PC-3 (cell line): Measurements from ENCODE around the gene HOXD11. TPM values are rescaled to one million over a fixed set of nuclear protein-coding genes. Genes with fewer than 3 reads are reported as not detected.

Experiments
- ATAC-seq: fragments of 200-7000 bp; cut with Tn5 transposase; 2 replicates; pipeline ENCODE4 v1.9.1; 2020; ENCODE audit warnings: mild to moderate bottlenecking, moderate library complexity
- BruUV-seq: library from RNA; stranded (reverse); fragments of 400-500 nt; replicated peaks from 2 replicates; lab custom pipeline; 2021; lab: Mats Ljungman, UMichigan
- CTCF ChIA-PET: fragments of 300-600 bp; sonication (Branson Sonifier 250); formaldehyde crosslinking; loops from one replicate; lab custom pipeline; 2022; ENCODE audit warnings: antibody characterized with exemption; lab: Charles Lee
- POLR2A ChIA-PET: fragments of 300-600 bp; sonication (Branson Sonifier 250); formaldehyde crosslinking; loops from one replicate; lab custom pipeline; 2022; ENCODE audit warnings: antibody characterized with exemption; ENCODE audit not compliant: unreplicated experiment; lab: Charles Lee
- DNase-seq: peaks from one replicate; pipeline ENCODE4 v3.0.0-alpha.2; 2015
- H2AFZ ChIP-seq: fragments of 300-600 bp; sonication (generic); 2 replicates; pipeline ENCODE4 v1.6.0; 2016; ENCODE audit warnings: antibody characterized with exemption, low read length
- H3F3A ChIP-seq: fragments of 300-600 bp; sonication (generic); one replicate; pipeline ENCODE4 v1.6.0; 2017; ENCODE audit warnings: antibody characterized with exemption, low read length, control low read depth, mild to moderate bottlenecking; ENCODE audit not compliant: unreplicated experiment
- H3K27ac ChIP-seq: fragments of 300-600 bp; sonication (generic); 2 replicates; pipeline ENCODE4 v1.5.1; 2016; ENCODE audit warnings: mild to moderate bottlenecking, low read length
- H3K27me3 ChIP-seq: fragments of 300-600 bp; sonication (generic); 2 replicates; pipeline ENCODE4 v1.6.1; 2016; ENCODE audit warnings: low read length, mixed read lengths
- H3K36me3 ChIP-seq: fragments of 300-600 bp; sonication (generic); 2 replicates; pipeline ENCODE4 v1.6.1; 2016; ENCODE audit warnings: low read depth, mixed run types, low read length, mixed read lengths
- H3K4me1 ChIP-seq: fragments of 300-600 bp; sonication (generic); 2 replicates; pipeline ENCODE4 v1.5.1; 2016; ENCODE audit warnings: low read length; ENCODE audit not compliant: insufficient read depth
- H3K4me2 ChIP-seq: fragments of 300-600 bp; sonication (generic); 2 replicates; pipeline ENCODE4 v1.6.0; 2016; ENCODE audit warnings: low read length
- H3K4me3 ChIP-seq: fragments of 300-600 bp; sonication (generic); 2 replicates; pipeline ENCODE4 v1.5.1; 2016; ENCODE audit warnings: mild to moderate bottlenecking, low read length, mixed read lengths
- H3K79me2 ChIP-seq: fragments of 300-600 bp; sonication (generic); 2 replicates; pipeline ENCODE4 v1.6.1; 2017; ENCODE audit warnings: low read length, mixed read lengths
- H3K9ac ChIP-seq: fragments of 300-600 bp; sonication (generic); 2 replicates; pipeline ENCODE4 v1.6.0; 2016; ENCODE audit warnings: mild to moderate bottlenecking, low read length
- H3K9me2 ChIP-seq: fragments of 300-600 bp; sonication (generic); replicated peaks from 2 replicates; pipeline ENCODE4 v1.6.1; 2016; ENCODE audit warnings: mixed run types, low read length, mixed read lengths
- H3K9me3 ChIP-seq: fragments of 300-600 bp; sonication (generic); 2 replicates; pipeline ENCODE4 v1.6.1; 2016; ENCODE audit warnings: low read length, mixed read lengths
- H4K20me1 ChIP-seq: fragments of 300-600 bp; sonication (generic); 2 replicates; pipeline ENCODE4 v1.6.1; 2016; ENCODE audit warnings: low read length, mixed read lengths
- EZH2 ChIP-seq: fragments of 300-600 bp; sonication (generic); IDR thresholded peaks from one replicate; pipeline ENCODE4 v1.6.1; 2017; ENCODE audit warnings: antibody characterized with exemption, mild to moderate bottlenecking, low read length; ENCODE audit not compliant: unreplicated experiment
- EZH2phosphoT487 ChIP-seq: fragments of 300-600 bp; sonication (generic); IDR thresholded peaks from 2 replicates; pipeline ENCODE4 v1.6.1; 2018; ENCODE audit warnings: mild to moderate bottlenecking, antibody characterized with exemption, low read length, borderline replicate concordance
- intact Hi-C: fragments of 100-400 bp; cut with micrococcal nuclease; formaldehyde crosslinking; loops from 2 replicates; pipeline ENCODE4 v1.9.0; 2023
- total RNA-seq: library from RNA; depleted of rRNA; stranded (reverse); fragments of >200 nt; gene quantifications from 2 replicates; pipeline ENCODE4 v1.2.3, GENCODE V29; 2014
- TF ChIP-seq, protein P1 (sequence below): fragments of 300-600 bp; sonication (generic); conservative IDR thresholded peaks from 2 replicates; pipeline ENCODE4 v1.5.1; 2017; ENCODE audit warnings: antibody characterized with exemption, low read depth, mild to moderate bottlenecking, low read length

HOXD11 gene
- total RNA-seq, 1 experiment from 2014 or later, result not detected

DNA sequence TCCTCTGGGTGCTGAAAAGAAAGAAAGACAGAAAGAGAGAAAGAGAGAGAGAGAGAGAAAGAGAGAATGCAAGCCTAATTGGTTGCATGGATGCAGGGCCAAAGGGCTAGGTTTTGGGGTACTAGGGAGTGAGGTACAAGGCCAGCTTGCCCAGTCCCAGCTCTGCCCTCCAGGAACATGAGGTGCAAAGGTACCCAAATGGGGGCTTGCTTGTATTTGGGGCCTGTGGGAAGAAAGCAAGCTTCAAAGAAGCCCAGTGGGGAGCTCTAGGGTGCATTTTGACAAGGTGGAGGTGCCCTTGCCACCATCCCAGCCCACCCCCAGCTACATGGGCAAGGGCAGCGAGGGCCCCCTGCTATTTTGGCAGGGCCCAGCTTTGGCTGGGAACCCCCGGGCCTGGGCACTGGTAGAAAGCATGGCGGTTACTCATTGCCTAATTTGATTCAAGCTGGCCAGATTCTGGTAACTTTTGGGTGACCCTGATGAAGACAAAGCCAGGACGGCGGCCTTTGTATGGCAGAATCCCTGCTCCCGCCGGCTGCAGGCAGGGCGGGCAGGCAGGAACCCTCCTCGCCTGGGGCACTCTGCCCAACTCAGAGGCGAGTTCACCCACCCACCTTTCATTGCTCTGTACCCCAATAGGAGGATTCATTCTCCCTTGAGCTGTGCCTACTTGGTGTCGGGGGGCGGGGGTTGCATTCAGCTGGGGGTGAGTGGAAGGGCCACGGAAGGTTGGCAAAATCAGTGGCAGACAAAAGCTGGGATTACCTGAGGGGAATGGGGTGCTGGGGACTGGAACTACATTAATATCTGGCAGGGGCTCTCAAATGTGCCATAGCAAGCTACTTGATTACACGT, 43.7 kb downstream of the HOXD11 start:
- BruUV-seq, result TSS peak; percentile 32

GRCh38 chr2:176151442-176152287, 44.6 kb downstream of the HOXD11 start, which contains the start of gene HOXD4:
HOXD4 (plus strand) TSS chr2:176151550; CDS start chr2:176151634, 84 bp downstream.
- Histone ChIP-seq H3K27ac (no peak within 1 kb of the TSS), H4K20me1 (no peaks in the 10 kb centered on the region), H3K4me3 (no peak within 1 kb of the TSS), H3K9me2 (no peaks in the 10 kb centered on the region), H3K9me3 (no peaks in the 10 kb centered on the region), H2AFZ (no peak within 1 kb of the TSS), H3K4me2 (no peak within 1 kb of the TSS), H3K27me3 (no peaks in the 10 kb centered on the region), H3F3A (no peaks in the 10 kb centered on the region), H3K36me3 (no peaks in the 10 kb centered on the region), H3K4me1 (no peaks in the 10 kb centered on the region), H3K9ac (no peak within 1 kb of the TSS), H3K79me2 (no peaks in the 10 kb centered on the region)
- ATAC-seq (no peak), DNase-seq (no peak)
- no TSS peak for BruUV-seq
- TF ChIP-seq, protein P1, sequence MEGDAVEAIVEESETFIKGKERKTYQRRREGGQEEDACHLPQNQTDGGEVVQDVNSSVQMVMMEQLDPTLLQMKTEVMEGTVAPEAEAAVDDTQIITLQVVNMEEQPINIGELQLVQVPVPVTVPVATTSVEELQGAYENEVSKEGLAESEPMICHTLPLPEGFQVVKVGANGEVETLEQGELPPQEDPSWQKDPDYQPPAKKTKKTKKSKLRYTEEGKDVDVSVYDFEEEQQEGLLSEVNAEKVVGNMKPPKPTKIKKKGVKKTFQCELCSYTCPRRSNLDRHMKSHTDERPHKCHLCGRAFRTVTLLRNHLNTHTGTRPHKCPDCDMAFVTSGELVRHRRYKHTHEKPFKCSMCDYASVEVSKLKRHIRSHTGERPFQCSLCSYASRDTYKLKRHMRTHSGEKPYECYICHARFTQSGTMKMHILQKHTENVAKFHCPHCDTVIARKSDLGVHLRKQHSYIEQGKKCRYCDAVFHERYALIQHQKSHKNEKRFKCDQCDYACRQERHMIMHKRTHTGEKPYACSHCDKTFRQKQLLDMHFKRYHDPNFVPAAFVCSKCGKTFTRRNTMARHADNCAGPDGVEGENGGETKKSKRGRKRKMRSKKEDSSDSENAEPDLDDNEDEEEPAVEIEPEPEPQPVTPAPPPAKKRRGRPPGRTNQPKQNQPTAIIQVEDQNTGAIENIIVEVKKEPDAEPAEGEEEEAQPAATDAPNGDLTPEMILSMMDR, result no peak
- TF ChIP-seq EZH2, result no peak
- TF ChIP-seq EZH2phosphoT487, result no peak
- POLR2A ChIA-PET, result no interaction called here
- CTCF ChIA-PET, result no interaction called here
- intact Hi-C loops, result no loop called here

More for the DNA sequence above, 43.7 kb downstream of the HOXD11 start:
- CTCF ChIA-PET, result no interaction called here
- H3K79me2 ChIP-seq, result no peaks in the 10 kb centered on the region
- H3K9me3 ChIP-seq, result no peaks in the 10 kb centered on the region
- no peaks in the 10 kb centered on the region for H3K9me2 ChIP-seq
- intact Hi-C loops, result no loop called here
- no peaks in the 10 kb centered on the region for H3K27me3 ChIP-seq
- H3K4me3 ChIP-seq, result no peak overlapping the region
- POLR2A ChIA-PET, result no interaction called here
- H3K36me3 ChIP-seq, result no peaks in the 10 kb centered on the region
- ATAC-seq (no peak), DNase-seq (no peak)
- TF ChIP-seq EZH2phosphoT487 (no peak), EZH2 (no peak)
- TF ChIP-seq, protein P1, result no peak
- no peak overlapping the region for H3K4me2 ChIP-seq
- no peaks in the 10 kb centered on the region for H3F3A ChIP-seq
- H3K27ac ChIP-seq, result no peak overlapping the region
- no peaks in the 10 kb centered on the region for H3K4me1 ChIP-seq
- no peak overlapping the region for H2AFZ ChIP-seq
- no peaks in the 10 kb centered on the region for H4K20me1 ChIP-seq
- no peak overlapping the region for H3K9ac ChIP-seq
